ENCODE data around the gene GABRR1. TPM values are rescaled to one million over a fixed set of nuclear protein-coding genes. Genes with fewer than 3 reads are reported as not detected.

The GABRR1 gene
- total RNA-seq, 1 experiment from 2014 or later: 0.33 TPM

DNA sequence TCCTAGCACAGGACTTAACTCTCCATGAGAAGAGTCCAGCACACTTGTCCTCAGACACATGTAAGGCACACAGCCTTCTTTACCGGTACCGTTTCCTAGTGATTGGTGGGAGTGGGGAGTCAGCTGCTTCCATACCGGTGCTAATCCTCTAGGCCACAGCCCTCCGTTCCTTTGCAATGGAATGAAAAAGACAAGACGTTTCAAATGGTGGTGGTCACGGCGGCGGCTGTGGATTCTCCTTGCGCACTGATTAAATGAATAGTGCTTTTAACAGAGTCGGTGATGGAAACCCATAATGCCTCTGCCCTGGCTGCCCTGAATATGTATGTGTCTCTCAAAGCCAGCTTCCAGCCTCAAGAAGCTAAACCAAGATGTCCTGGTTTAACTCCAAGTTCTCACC lies 34.8 kb upstream of the GABRR1 start:
- H3K27ac Mint-ChIP-seq: no peak overlapping the region
- Histone ChIP-seq H3K9ac (ENCODE audit: extremely low read depth, insufficient read length, low read length) (no peak overlapping the region), H3K9me3 (ENCODE audit: control insufficient read depth, low read depth, low read length) (no peaks in the 10 kb centered on the region), H2BK5ac (ENCODE audit: insufficient read length, low read length) (no peak overlapping the region), H3K56ac (ENCODE audit: insufficient read length, low read depth, low read length) (no peak overlapping the region), H2AFZ (ENCODE audit: low read length) (no peak overlapping the region), H3K79me1 (ENCODE audit: insufficient read depth, low read depth, low read length, poor library complexity, severe bottlenecking) (no peaks in the 10 kb centered on the region), H3K27me3 (ENCODE audit: insufficient read depth, low read length) (no peaks in the 10 kb centered on the region), H3K27ac (ENCODE audit: insufficient read length, low read depth, low read length) (no peak overlapping the region), H2BK15ac (ENCODE audit: low read depth, low read length) (no peak overlapping the region), H3T11ph (ENCODE audit: low read length) (no peak overlapping the region), H2BK20ac (ENCODE audit: low read depth, low read length, poor library complexity, severe bottlenecking) (no peak overlapping the region), H2BK12ac (ENCODE audit: insufficient read length, low read depth, low read length) (no peak overlapping the region), H3K79me2 (ENCODE audit: insufficient read depth, low read length) (no peaks in the 10 kb centered on the region), H4K20me1 (ENCODE audit: control insufficient read depth, insufficient read depth, insufficient read length) (no peaks in the 10 kb centered on the region), H4K5ac (ENCODE audit: insufficient read length, low read depth, low read length) (no peak overlapping the region), H2AK5ac (ENCODE audit: insufficient read length, low read length) (no peak overlapping the region), H3K4me1 (ENCODE audit: insufficient read depth, low read length) (no peaks in the 10 kb centered on the region), H3K18ac (ENCODE audit: insufficient read length, low read depth, low read length) (no peak overlapping the region), H3K14ac (ENCODE audit: insufficient read depth, low read length) (no peak overlapping the region), H2BK120ac (ENCODE audit: low read depth, low read length, poor library complexity, severe bottlenecking) (no peak overlapping the region), H4K8ac (replicated peaks; ENCODE audit: insufficient read length, low read depth, low read length) (no peak overlapping the region), H4K91ac (ENCODE audit: insufficient read length, low read depth, low read length) (no peak overlapping the region), H3K4ac (ENCODE audit: low read depth, low read length) (no peak overlapping the region), H3K23ac (ENCODE audit: insufficient read length, low read depth, low read length) (no peak overlapping the region), H3K4me2 (ENCODE audit: insufficient read depth, insufficient read length, low read length) (no peak overlapping the region), H3K23me2 (ENCODE audit: insufficient read length, low read depth, low read length, poor library complexity, severe bottlenecking) (no peaks in the 10 kb centered on the region)
- H3K27me3 Mint-ChIP-seq (ENCODE audit: low read depth): peaks cover 4% of the 10 kb centered on the region
- no peak for DNase-seq
- no CpG with 5 or more reads among the region's 10 CpGs for WGBS (ENCODE audit: extremely low coverage, insufficient read length, low lambda C conversion rate)
- H3K4me1 Mint-ChIP-seq: 0 out of 4 replicates have a peak, but pooled peaks cover 0 to 4% of the 10 kb centered on the region in 2 experiments
- no peak overlapping the region for H3K4me3 Mint-ChIP-seq
- H3K36me3 Mint-ChIP-seq (ENCODE audit: insufficient read depth in 1 of 3, low read depth in 3 of 3): no peaks in the 10 kb centered on the region; a peak in 1 of 7 replicates
- TF ChIP-seq, protein P1, sequence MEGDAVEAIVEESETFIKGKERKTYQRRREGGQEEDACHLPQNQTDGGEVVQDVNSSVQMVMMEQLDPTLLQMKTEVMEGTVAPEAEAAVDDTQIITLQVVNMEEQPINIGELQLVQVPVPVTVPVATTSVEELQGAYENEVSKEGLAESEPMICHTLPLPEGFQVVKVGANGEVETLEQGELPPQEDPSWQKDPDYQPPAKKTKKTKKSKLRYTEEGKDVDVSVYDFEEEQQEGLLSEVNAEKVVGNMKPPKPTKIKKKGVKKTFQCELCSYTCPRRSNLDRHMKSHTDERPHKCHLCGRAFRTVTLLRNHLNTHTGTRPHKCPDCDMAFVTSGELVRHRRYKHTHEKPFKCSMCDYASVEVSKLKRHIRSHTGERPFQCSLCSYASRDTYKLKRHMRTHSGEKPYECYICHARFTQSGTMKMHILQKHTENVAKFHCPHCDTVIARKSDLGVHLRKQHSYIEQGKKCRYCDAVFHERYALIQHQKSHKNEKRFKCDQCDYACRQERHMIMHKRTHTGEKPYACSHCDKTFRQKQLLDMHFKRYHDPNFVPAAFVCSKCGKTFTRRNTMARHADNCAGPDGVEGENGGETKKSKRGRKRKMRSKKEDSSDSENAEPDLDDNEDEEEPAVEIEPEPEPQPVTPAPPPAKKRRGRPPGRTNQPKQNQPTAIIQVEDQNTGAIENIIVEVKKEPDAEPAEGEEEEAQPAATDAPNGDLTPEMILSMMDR (conservative IDR thresholded peaks at IDR 0.05): no peak
- peaks cover 0 to 3% of the 10 kb centered on the region in 2 experiments; a peak in 1 of 5 replicates for H3K9me3 Mint-ChIP-seq
